ENCODE measurements around the gene CNIH1.
"Not testable (repeated sequence)": the region's sequence is repeated elsewhere in the genome, so short reads cannot be mapped to it uniquely, and the experiment has no call there.

CNIH1 gene

GRCh38 chr14:54427871-54428270 lies 13.3 kb downstream of the CNIH1 start:
- DNase-seq (ENCODE audit: low spot score), result no peak

GRCh38 chr14:54425537-54426274 lies 15.5 kb downstream of the CNIH1 start:
- DNase-seq (ENCODE audit: low spot score), result no peak

GRCh38 chr14:54425068-54425467 lies 16.1 kb downstream of the CNIH1 start:
- no peak for DNase-seq (ENCODE audit: low spot score)

GRCh38 chr14:54424479-54424901 lies 16.7 kb downstream of the CNIH1 start:
- no peak for DNase-seq (ENCODE audit: low spot score)

- DNase-seq (ENCODE audit: low spot score), result no peak
Measured at GRCh38 chr14:54423991-54424390, 17.2 kb downstream of the CNIH1 start.

- peak; percentile 76 for DNase-seq (ENCODE audit: low spot score)
Measured at GRCh38 chr14:54420478-54421142, 20.6 kb downstream of the CNIH1 start.

GRCh38 chr14:54411371-54411770 lies 29.8 kb downstream of the CNIH1 start:
- no peak for DNase-seq (ENCODE audit: low spot score)

- no peak for DNase-seq (ENCODE audit: low spot score)
Measured at GRCh38 chr14:54410215-54410614, 31.0 kb downstream of the CNIH1 start.

GRCh38 chr14:54403401-54404005 lies 37.7 kb downstream of the CNIH1 start:
- not testable (repeated sequence) for DNase-seq (ENCODE audit: low spot score)

GRCh38 chr14:54399560-54399959 lies 41.6 kb downstream of the CNIH1 start:
- no peak for DNase-seq (ENCODE audit: low spot score)

- DNase-seq (ENCODE audit: low spot score), result peak; percentile 98
Measured at GRCh38 chr14:54396493-54397335, 44.5 kb downstream of the CNIH1 start, which contains the start of gene CDKN3. Gene CDKN3 (plus strand): TSS chr14:54397007. CDS start chr14:54397069, 62 bp downstream.

- DNase-seq (ENCODE audit: low spot score), result no peak
Measured at GRCh38 chr14:54396183-54396492, 45.0 kb downstream of the CNIH1 start.

GRCh38 chr14:54395716-54396115 lies 45.5 kb downstream of the CNIH1 start:
- DNase-seq (ENCODE audit: low spot score), result no peak

- no peak for DNase-seq (ENCODE audit: low spot score)
Measured at GRCh38 chr14:54395284-54395683, 45.9 kb downstream of the CNIH1 start.

GRCh38 chr14:54394596-54394995 lies 46.6 kb downstream of the CNIH1 start:
- DNase-seq (ENCODE audit: low spot score), result no peak

- DNase-seq (ENCODE audit: low spot score), result not testable (repeated sequence)
Measured at GRCh38 chr14:54392986-54393884, 47.9 kb downstream of the CNIH1 start.

GRCh38 chr14:54392131-54392859 lies 48.9 kb downstream of the CNIH1 start:
- no peak for DNase-seq (ENCODE audit: low spot score)

- no peak for DNase-seq (ENCODE audit: low spot score)
Measured at GRCh38 chr14:54387328-54387727, 53.8 kb downstream of the CNIH1 start.

GRCh38 chr14:54385556-54385955 lies 55.6 kb downstream of the CNIH1 start:
- DNase-seq (ENCODE audit: low spot score), result no peak

- DNase-seq (ENCODE audit: low spot score), result no peak
Measured at GRCh38 chr14:54383835-54384234, 57.3 kb downstream of the CNIH1 start.

- DNase-seq (ENCODE audit: low spot score), result no peak
Measured at GRCh38 chr14:54381821-54382220, 59.4 kb downstream of the CNIH1 start.

Data from GM03348 (cell line).